ENCODE measurements around the gene CD4.
"Not testable (repeated sequence)": the region's sequence is repeated elsewhere in the genome, so short reads cannot be mapped to it uniquely, and the experiment has no call there.

CD4 gene

DNA sequence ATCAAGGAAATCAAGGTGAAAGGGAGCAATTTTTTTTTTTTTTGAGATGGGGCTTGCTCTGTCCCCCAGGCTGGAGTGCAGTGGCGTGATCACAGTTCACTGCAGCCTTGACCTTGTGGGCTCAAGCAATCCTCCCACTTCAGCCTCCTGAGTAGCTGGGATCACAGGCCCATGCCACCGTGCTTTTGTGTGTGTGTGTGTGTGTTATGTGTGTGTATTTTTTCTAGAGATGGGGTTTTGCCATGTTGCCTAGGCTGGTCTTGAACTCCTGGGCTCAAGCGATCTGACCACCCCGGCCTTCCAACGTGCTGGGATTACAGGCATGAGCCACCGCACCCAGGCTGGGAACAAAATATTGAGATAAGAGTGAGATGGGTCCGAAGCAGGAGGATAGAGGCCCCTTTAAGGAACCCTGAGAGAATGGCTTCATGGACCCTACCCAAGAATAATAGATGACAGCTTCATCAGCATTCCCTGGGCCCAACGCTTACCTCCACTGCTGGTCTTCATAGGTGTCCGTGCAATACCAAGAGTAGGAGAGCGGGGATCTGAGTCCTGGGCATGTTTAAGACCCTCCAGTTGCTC is 60.7 kb downstream of the CD4 start:
- DNase-seq = no peak

- DNase-seq = no peak
Measured at GRCh38 chr12:6850796-6851152, 61.4 kb downstream of the CD4 start.

- DNase-seq = peak; percentile 94
Measured at GRCh38 chr12:6851153-6851920, 62.0 kb downstream of the CD4 start, which contains the start of gene CDCA3. Gene CDCA3, minus strand, starts transcription at chr12:6851286. Its CDS starts 334 bp downstream, at chr12:6850952.

DNA sequence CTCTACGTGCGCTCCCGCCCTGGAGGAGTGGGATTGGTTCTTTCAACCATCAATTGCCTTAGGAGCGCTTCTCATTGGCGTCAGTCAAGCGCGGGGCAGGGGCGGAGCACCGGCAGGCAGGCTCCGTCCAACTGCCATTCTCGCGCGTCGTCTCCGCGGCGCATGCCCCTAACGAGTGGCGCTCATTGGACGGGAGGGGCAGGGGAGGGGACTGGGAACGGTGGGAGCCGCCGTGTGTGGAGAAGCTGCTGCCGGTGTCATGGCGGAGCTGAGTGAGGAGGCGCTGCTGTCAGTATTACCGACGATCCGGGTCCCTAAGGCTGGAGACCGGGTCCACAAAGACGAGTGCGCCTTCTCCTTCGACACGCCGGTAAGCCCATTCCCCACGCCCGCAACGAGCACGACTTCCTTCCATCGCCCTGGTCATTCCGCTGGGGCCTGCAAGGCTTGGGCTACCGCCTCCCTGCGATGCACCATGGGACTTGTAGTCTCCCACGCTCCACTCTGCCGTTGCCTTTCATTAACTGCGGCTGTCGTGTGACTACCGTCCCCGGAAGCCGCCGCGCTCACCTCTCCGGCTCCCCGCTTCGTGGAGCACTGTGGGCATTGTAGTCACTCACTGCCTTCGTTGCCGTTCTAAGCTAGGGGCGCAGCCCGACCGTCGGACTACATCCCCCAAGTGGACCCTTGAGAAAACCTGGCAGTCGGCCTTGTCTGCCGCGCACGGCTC is 62.8 kb downstream of the CD4 start, which contains the start of gene USP5:
Gene USP5 (plus strand): TSS at position 230 of the 730 bp plus-strand sequence. CDS start 30 bp downstream, at position 260.
- peak; percentile 96 for DNase-seq

GRCh38 chr12:6852651-6853354 is 63.5 kb downstream of the CD4 start:
- peak; percentile 81 for DNase-seq

DNA sequence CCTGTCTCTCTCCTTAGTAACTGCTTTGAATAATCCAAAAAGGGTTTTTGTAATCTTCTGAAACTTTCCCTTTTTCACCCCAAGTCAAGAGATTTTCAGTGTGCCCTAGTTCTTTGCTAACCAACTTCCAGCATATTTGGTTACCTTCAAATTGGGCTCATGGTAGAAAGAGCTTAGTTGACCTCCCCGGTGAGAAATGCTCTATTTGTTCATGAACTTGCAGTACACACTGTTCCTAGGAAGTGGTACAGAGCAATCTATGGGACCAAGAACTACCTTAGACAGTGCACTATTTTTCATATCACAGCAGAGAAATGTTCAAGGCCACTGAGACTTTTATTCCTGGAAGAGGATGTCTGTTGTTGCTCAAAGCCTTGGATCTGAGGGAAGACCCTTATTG is 64.3 kb downstream of the CD4 start:
- no peak for DNase-seq

DNA sequence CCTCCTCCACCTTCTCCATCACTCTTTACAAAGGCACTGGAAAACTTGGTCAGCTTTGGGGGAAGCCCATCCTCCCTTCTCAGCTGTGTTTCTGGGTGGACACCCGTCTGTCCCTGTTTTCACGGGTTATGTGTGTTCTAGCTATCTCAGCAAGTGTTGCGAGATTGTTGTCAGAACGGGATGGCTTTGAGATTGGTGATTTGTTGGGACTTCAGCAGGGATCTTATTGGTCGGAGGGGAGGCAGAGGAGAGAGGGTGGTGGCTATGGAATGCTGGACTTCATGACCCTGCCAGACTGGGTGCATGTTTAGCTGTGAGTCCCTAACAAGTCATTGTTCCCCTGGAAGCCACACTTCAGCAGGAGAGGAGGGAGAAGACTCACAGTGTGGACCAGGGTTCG is 64.7 kb downstream of the CD4 start:
- no peak for DNase-seq

GRCh38 chr12:6855322-6855721 is 66.0 kb downstream of the CD4 start:
- DNase-seq = no peak

DNA sequence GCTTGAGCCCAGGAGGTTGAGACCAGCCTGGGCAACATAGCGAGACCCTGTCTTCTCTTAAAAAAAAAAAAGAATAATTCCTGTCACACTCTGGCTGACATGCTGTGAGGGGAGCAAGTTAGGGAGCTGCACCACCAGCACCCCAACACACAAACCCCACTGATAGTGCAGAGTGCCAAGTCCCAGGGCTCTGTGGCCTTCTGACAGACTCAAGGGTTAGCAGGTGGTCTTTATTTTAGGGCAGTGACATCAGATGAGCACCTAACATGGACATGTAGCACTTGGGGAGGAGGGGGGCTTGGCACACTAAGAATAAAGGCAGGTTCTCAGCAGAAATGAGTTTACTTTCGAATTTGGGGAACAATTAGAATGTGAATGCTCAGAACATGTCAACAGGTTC is 69.5 kb downstream of the CD4 start:
- no peak for DNase-seq

GRCh38 chr12:6860116-6860515 is 70.8 kb downstream of the CD4 start:
- no peak for DNase-seq

- no peak for DNase-seq
Measured at GRCh38 chr12:6860942-6861341, 71.6 kb downstream of the CD4 start.

- no peak for DNase-seq
Measured at GRCh38 chr12:6861391-6861790, 72.1 kb downstream of the CD4 start.

- DNase-seq = no peak
Measured at GRCh38 chr12:6863033-6863432, 73.7 kb downstream of the CD4 start.

- DNase-seq = no peak
Measured at GRCh38 chr12:6863586-6864321, 74.4 kb downstream of the CD4 start.

GRCh38 chr12:6865307-6865706 is 76.0 kb downstream of the CD4 start:
- not testable (repeated sequence) for DNase-seq

DNA sequence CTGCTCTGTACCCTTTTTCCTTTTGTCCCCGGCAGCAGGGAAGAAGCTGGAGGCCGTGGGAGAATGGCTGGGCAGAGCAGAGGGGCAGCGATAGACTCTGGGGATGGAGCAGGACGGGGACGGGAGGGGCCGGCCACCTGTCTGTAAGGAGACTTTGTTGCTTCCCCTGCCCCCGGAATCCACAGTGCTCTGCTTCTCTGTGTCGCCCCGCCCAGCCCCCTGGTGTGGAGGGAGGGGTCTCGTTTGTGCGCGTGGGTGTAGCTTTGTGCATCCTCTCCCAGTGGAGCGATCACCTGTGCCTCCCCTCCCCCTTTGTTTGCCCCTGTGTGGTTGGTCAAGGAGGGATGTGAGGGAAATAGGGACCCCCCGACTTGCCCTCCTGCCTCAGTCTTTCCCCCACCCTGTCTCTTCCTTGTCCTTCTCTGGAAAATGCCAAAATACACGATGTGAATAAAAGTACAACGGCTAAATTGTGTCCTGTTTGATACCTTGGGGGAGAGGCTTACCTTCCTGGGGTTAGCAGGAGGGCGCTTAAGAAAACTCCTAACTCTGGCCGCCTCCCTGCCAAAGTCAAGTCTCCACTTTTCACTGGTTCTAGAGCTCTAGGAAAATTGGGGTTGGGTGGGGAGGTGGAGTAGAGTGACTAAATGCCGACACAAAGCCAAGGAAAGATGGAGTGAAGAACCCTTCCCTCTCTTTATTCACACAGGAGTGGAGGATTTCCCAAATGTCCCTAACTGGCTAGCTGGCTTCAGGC is 77.0 kb downstream of the CD4 start:
- DNase-seq = no peak

- DNase-seq = no peak
Measured at GRCh38 chr12:6866920-6867412, 77.6 kb downstream of the CD4 start.

DNA sequence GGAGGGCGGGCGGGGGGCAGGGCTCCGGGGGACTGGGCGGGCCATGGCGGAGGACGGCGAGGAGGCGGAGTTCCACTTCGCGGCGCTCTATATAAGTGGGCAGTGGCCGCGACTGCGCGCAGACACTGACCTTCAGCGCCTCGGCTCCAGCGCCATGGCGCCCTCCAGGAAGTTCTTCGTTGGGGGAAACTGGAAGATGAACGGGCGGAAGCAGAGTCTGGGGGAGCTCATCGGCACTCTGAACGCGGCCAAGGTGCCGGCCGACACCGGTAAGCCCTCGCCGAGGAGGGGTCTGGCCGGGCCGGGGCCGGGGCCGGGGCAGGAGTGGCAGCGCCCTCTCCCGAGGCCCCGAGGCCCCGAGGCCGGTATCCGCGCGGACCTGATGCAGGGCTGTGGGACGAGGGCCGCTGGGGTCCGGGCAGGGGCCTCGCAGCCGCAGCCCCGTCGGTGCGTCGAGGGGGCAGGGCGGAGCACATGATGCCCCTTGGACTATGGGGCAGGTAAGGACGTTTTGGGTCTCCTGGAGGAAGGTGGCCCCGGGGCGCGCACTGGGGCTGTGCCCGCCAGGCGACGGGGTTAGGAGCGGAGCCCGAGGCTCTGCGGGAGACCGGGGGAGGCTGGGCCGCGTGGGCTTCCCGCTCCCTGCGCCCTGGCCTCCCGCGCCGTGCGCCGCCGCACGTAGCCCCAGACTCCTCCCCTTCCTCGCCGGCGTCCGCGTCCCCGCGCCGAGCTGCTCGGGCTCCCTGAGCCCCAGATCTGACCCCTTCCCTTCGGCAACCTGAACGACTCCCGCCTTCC is 78.3 kb downstream of the CD4 start, which contains the start of gene TPI1:
Gene TPI1 (plus strand): TSS at position 119 of the 798 bp plus-strand sequence. CDS start 36 bp downstream, at position 155.
- peak; percentile 92 for DNase-seq

GRCh38 chr12:6868211-6869048 is 79.1 kb downstream of the CD4 start:
- DNase-seq = no peak
